CD4-positive, alpha-beta T cell (primary cell): ENCODE results near the gene MAPKAPK3. TPM values are rescaled to one million over a fixed set of nuclear protein-coding genes. Genes with fewer than 3 reads are reported as not detected.

Experiments used
- ATAC-seq: fragments of 200-7000 bp; cut with Tn5 transposase; one replicate; pipeline ENCODE4 v1.10.0; 2022; ENCODE audit warnings: mild to moderate bottlenecking; ENCODE audit not compliant: poor library complexity
- CTCF ChIA-PET: fragments of 350-600 bp; sonication (Branson Sonifier 250); formaldehyde crosslinking; loops from one replicate; lab custom pipeline; 2021; ENCODE audit warnings: antibody characterized with exemption, inconsistent platforms; lab: Charles Lee
- POLR2A ChIA-PET: fragments of 350-600 bp; sonication (Branson Sonifier 250); formaldehyde crosslinking; loops from one replicate; lab custom pipeline; 2021; ENCODE audit warnings: antibody characterized with exemption, inconsistent platforms; lab: Charles Lee
- DNase-seq, 14 experiments: peaks; one replicate each; pipeline ENCODE4 v3.0.0-alpha.2; 2013 to 2020; ENCODE audit warnings: mixed read lengths in 2 of 14
- H3K27ac ChIP-seq, 2 donors: one replicate each; pipeline versions ENCODE4 v1.5.1 to v1.7.0; 2013; ENCODE audit warnings: low read length in 2 of 2, low read depth in 1 of 2, mild to moderate bottlenecking in 1 of 2
- H3K27me3 ChIP-seq, 2 experiments: 1 replicate in 1 of 2; 2 replicates in 1 of 2; pipeline versions ENCODE4 v1.6.1 to v1.7.0; 2013; ENCODE audit warnings: low read length in 2 of 2, control low read depth in 1 of 2, mild to moderate bottlenecking in 1 of 2, moderate library complexity in 1 of 2; ENCODE audit not compliant: insufficient read depth in 2 of 2, control insufficient read depth in 1 of 2
- H3K36me3 ChIP-seq: one replicate; pipeline ENCODE4 v1.6.1; 2013; ENCODE audit warnings: low read length, control low read depth; ENCODE audit not compliant: insufficient read depth
- H3K4me1 ChIP-seq: one replicate; pipeline ENCODE4 v1.6.1; 2013; ENCODE audit warnings: low read length, control low read depth; ENCODE audit not compliant: insufficient read depth
- H3K4me3 ChIP-seq: one replicate; pipeline ENCODE4 v1.5.1; 2013; ENCODE audit warnings: mild to moderate bottlenecking, low read length, moderate library complexity
- H3K9me3 ChIP-seq, 2 experiments: 1 replicate in 1 of 2; 2 replicates in 1 of 2; pipeline versions ENCODE4 v1.6.1 to v1.7.0; 2013; ENCODE audit warnings: low read length in 2 of 2, mild to moderate bottlenecking in 2 of 2, control low read depth in 1 of 2, moderate library complexity in 1 of 2; ENCODE audit not compliant: control insufficient read depth in 1 of 2, insufficient read depth in 1 of 2
- H3K27ac Mint-ChIP-seq: one replicate; pipeline ENCODE4 v1.8.0; 2020; ENCODE audit warnings: mixed read lengths
- H3K27me3 Mint-ChIP-seq: one replicate; pipeline ENCODE4 v1.8.0; 2021; ENCODE audit warnings: mixed read lengths
- H3K36me3 Mint-ChIP-seq: one replicate; pipeline ENCODE4 v1.8.0; 2021; ENCODE audit warnings: low read depth, mixed read lengths
- H3K4me1 Mint-ChIP-seq: one replicate; pipeline ENCODE4 v1.8.0; 2021; ENCODE audit warnings: low read depth, mixed read lengths
- H3K4me3 Mint-ChIP-seq: one replicate; pipeline ENCODE4 v1.8.0; 2020; ENCODE audit warnings: mild to moderate bottlenecking, mixed read lengths
- H3K9me3 Mint-ChIP-seq: one replicate; pipeline ENCODE4 v1.8.0; 2020; ENCODE audit warnings: mixed read lengths
- intact Hi-C, 2 experiments: fragments of 100-400 bp; cut with DNase I in 1 of 2; cut with micrococcal nuclease in 1 of 2; formaldehyde crosslinking; loops; one replicate each; pipeline versions ENCODE4 v1.15.1 to v1.9.0; 2023 to 2025; cut with DNase I, micrococcal nuclease
- total RNA-seq, 174 experiments: library from RNA in 2 of 174; stranded (reverse) in 2 of 174; gene quantifications; one replicate each; pipeline ENCODE4 v1.2.3 and lab custom pipeline; 2021 to 2026
- TF ChIP-seq, protein P1 (sequence below): fragments of 200-600 bp; IDR thresholded peaks from one replicate; pipeline ENCODE4 v1.8.0; 2022; ENCODE audit warnings: antibody characterized with exemption, mild to moderate bottlenecking

The MAPKAPK3 gene
- total RNA-seq, 2 experiments from 2014 or later: 16.4 to 16.6 TPM

GRCh38 chr3:50644561-50644960, 27.6 kb downstream of the MAPKAPK3 start:
- POLR2A ChIA-PET: no interaction called here
- ATAC-seq (no peak), DNase-seq (no peak)
- no peaks in the 10 kb centered on the region for H3K4me1 ChIP-seq
- no peak overlapping the region for H3K4me3 ChIP-seq
- H3K36me3 ChIP-seq: peaks cover 95% of the 10 kb centered on the region
- no peak overlapping the region for H3K27ac ChIP-seq
- Mint-ChIP-seq H3K27me3 (no peaks in the 10 kb centered on the region), H3K4me1 (no peaks in the 10 kb centered on the region), H3K27ac (no peak overlapping the region), H3K36me3 (peaks cover 69% of the 10 kb centered on the region), H3K4me3 (no peak overlapping the region), H3K9me3 (no peaks in the 10 kb centered on the region)
- TF ChIP-seq, protein P1, sequence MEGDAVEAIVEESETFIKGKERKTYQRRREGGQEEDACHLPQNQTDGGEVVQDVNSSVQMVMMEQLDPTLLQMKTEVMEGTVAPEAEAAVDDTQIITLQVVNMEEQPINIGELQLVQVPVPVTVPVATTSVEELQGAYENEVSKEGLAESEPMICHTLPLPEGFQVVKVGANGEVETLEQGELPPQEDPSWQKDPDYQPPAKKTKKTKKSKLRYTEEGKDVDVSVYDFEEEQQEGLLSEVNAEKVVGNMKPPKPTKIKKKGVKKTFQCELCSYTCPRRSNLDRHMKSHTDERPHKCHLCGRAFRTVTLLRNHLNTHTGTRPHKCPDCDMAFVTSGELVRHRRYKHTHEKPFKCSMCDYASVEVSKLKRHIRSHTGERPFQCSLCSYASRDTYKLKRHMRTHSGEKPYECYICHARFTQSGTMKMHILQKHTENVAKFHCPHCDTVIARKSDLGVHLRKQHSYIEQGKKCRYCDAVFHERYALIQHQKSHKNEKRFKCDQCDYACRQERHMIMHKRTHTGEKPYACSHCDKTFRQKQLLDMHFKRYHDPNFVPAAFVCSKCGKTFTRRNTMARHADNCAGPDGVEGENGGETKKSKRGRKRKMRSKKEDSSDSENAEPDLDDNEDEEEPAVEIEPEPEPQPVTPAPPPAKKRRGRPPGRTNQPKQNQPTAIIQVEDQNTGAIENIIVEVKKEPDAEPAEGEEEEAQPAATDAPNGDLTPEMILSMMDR: no peak
- no peaks in the 10 kb centered on the region for H3K27me3 ChIP-seq
- no peaks in the 10 kb centered on the region for H3K9me3 ChIP-seq
- CTCF ChIA-PET: no interaction called here
- intact Hi-C loops: no loop called here

GRCh38 chr3:50645378-50645777, 28.4 kb downstream of the MAPKAPK3 start:
- CTCF ChIA-PET: interaction anchor here (0.6 kb wide), 1 partner anchor 862 kb away, joined by 3 read pairs; no protein-coding TSS in a partner anchor
- no peaks in the 10 kb centered on the region for H3K27me3 Mint-ChIP-seq
- H3K4me3 ChIP-seq: no peak overlapping the region
- peaks cover 87% of the 10 kb centered on the region for H3K36me3 ChIP-seq
- H3K4me3 Mint-ChIP-seq: no peak overlapping the region
- DNase-seq (no peak), ATAC-seq (no peak)
- TF ChIP-seq, protein P1: no peak
- H3K9me3 ChIP-seq: no peaks in the 10 kb centered on the region
- no peaks in the 10 kb centered on the region for H3K9me3 Mint-ChIP-seq
- POLR2A ChIA-PET: no interaction called here
- H3K36me3 Mint-ChIP-seq: peaks cover 65% of the 10 kb centered on the region
- intact Hi-C loops: no loop called here
- no peak overlapping the region for H3K27ac ChIP-seq
- H3K4me1 Mint-ChIP-seq: no peaks in the 10 kb centered on the region
- no peaks in the 10 kb centered on the region for H3K4me1 ChIP-seq
- no peaks in the 10 kb centered on the region for H3K27me3 ChIP-seq
- no peak overlapping the region for H3K27ac Mint-ChIP-seq

GRCh38 chr3:50648313-50648712, 31.4 kb downstream of the MAPKAPK3 start:
- H3K36me3 ChIP-seq: peaks cover 59% of the 10 kb centered on the region
- ChIA-PET CTCF (no interaction called here), POLR2A (no interaction called here)
- Mint-ChIP-seq H3K9me3 (no peaks in the 10 kb centered on the region), H3K36me3 (peaks cover 41% of the 10 kb centered on the region), H3K4me3 (no peak overlapping the region), H3K27me3 (no peaks in the 10 kb centered on the region), H3K27ac (no peak overlapping the region), H3K4me1 (no peaks in the 10 kb centered on the region)
- H3K27me3 ChIP-seq: no peaks in the 10 kb centered on the region
- no peak overlapping the region for H3K27ac ChIP-seq
- H3K4me3 ChIP-seq: no peak overlapping the region
- ATAC-seq: no peak
- no peaks in the 10 kb centered on the region for H3K9me3 ChIP-seq
- no peaks in the 10 kb centered on the region for H3K4me1 ChIP-seq
- TF ChIP-seq, protein P1: no peak
- DNase-seq: no peak
- intact Hi-C loops: no loop called here
